Measurements from ENCODE around the gene GRAMD1B.
"Not testable (repeated sequence)": the region's sequence is repeated elsewhere in the genome, so short reads cannot be mapped to it uniquely, and the experiment has no call there.

GRAMD1B gene

DNA sequence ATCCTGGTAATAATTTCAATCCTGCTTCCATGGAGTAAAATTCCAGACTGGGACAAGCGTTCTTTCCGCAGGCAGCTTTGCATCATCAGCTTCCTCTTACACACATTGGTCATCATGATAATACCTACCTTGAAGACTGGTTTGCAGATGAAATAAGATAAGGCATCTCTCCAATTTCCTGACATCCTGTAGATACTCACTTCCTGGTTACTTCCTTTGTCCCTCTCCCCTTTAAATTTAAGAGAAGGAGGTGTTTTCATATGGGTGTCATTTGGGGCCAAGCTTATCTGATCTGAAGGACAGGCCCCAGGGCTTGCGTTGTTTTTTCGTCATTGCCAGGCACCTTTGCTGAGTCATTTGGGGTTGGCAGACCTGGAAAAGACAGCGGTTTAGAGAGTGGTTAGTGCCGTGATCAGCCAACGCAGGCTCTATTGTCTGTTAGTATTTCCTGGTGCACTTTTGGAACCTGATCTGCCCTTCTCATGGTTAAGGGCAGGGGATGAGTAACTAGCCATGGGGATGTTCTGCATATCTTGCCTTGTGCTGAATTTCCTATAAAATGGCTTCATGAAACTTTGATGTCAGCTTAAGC lies 24.1 kb downstream of the GRAMD1B start:
- TF ChIP-seq, protein P1, sequence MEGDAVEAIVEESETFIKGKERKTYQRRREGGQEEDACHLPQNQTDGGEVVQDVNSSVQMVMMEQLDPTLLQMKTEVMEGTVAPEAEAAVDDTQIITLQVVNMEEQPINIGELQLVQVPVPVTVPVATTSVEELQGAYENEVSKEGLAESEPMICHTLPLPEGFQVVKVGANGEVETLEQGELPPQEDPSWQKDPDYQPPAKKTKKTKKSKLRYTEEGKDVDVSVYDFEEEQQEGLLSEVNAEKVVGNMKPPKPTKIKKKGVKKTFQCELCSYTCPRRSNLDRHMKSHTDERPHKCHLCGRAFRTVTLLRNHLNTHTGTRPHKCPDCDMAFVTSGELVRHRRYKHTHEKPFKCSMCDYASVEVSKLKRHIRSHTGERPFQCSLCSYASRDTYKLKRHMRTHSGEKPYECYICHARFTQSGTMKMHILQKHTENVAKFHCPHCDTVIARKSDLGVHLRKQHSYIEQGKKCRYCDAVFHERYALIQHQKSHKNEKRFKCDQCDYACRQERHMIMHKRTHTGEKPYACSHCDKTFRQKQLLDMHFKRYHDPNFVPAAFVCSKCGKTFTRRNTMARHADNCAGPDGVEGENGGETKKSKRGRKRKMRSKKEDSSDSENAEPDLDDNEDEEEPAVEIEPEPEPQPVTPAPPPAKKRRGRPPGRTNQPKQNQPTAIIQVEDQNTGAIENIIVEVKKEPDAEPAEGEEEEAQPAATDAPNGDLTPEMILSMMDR (IDR thresholded peaks at IDR 0.05; ENCODE audit: low read depth, low read length, missing control alignments): no peak
- DNase-seq (ENCODE audit: low read depth): no peak
- H3K4me3 ChIP-seq (ENCODE audit: low read depth, low read length): no peak overlapping the region

DNA sequence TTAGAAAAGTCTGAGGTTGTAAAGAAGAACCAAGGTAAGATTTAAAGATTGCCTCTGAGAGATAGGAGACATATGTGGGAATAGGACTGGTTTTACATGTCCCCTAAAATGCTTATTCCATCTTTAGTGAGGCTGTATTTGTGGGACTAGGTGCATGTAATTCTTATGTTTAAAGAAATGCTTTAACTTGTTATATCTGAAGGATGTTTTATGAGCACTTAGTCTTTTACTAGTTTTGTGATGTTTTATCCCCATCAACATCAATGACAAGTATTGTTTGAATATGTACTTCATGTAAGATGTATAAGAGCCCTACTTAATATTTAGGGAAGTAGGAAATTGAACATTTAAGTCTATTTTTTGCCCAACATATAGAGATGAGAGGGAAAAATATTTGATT lies 24.7 kb downstream of the GRAMD1B start:
- no peak for DNase-seq (ENCODE audit: low read depth)
- no peak overlapping the region for H3K4me3 ChIP-seq (ENCODE audit: low read depth, low read length)
- TF ChIP-seq, protein P1 (IDR thresholded peaks at IDR 0.05; ENCODE audit: low read depth, low read length, missing control alignments): no peak

DNA sequence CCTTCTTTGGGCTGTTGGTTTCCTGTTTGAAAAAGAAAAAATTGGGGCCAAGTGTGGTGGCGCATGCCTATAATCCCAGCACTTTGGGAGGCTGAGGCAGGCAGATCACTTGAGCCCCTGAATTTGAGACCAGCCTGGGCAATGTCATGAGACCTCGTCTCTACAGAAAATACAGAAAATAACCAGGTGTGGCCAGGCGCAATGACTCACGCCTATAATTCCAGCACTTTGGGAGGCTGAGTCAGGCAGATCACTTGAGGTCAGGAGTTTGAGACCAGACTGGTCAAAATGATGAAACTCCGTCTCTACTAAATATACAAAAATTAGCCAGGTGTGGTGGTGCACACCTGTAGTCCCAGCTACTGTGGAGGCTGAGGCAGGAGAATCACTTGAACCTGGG lies 26.4 kb downstream of the GRAMD1B start:
- not testable (repeated sequence) for H3K4me3 ChIP-seq (ENCODE audit: low read depth, low read length); DNase-seq (ENCODE audit: low read depth)

DNA sequence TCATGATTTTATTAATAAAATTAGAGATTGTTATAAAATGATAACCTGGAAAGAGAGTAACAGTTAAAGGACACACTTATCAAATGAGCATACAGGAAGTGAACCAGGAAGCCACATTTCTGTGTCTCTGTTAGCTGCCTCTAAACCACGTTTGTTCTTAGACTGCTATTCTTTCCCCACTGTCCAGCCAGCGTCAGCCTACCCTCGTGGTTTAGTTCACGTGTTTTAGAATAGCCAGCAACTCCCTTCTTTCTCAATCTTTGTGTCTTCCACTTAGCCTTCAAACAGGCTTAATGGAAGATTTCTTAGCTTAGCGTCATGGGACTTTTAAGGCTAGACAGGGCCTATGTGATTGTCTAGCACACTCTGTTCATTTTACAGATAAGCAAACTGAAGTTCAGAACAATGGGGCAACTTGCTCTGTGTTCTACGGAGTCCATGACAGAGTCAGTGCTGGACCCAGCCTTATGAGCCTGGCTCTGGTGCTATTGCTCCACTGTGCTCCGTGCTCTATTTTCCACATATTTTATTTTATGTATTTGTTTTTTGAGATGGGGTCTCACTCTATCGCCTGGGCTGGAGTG lies 27.2 kb downstream of the GRAMD1B start:
- no peak for DNase-seq (ENCODE audit: low read depth)

DNA sequence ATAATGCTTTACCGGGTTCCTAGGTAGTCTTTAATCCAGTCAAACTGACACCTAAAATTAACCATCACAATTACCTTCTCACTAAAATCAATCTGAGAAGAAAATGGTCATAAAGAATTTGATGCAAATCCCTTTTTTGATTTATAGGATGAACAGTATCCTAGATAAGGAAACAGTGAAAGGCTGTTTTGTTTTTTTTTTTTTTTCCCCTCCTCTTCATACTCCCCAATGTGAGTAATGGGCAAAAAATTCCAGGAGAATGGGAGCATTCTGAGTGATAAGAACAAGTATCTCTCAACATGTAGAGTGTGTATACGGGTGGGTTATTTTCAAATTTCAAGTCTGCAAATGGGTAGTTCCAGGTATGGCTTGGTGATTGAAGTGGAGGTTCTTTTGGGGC lies 28.4 kb downstream of the GRAMD1B start:
- no peak for DNase-seq (ENCODE audit: low read depth)
- no peak overlapping the region for H3K4me3 ChIP-seq (ENCODE audit: low read depth, low read length)
- TF ChIP-seq, protein P1 (IDR thresholded peaks at IDR 0.05; ENCODE audit: low read depth, low read length, missing control alignments): no peak

More for the DNA sequence above, 27.2 kb downstream of the GRAMD1B start:
- TF ChIP-seq, protein P1 (IDR thresholded peaks at IDR 0.05; ENCODE audit: low read depth, low read length, missing control alignments): no peak
- H3K4me3 ChIP-seq (ENCODE audit: low read depth, low read length): no peak overlapping the region

DNA sequence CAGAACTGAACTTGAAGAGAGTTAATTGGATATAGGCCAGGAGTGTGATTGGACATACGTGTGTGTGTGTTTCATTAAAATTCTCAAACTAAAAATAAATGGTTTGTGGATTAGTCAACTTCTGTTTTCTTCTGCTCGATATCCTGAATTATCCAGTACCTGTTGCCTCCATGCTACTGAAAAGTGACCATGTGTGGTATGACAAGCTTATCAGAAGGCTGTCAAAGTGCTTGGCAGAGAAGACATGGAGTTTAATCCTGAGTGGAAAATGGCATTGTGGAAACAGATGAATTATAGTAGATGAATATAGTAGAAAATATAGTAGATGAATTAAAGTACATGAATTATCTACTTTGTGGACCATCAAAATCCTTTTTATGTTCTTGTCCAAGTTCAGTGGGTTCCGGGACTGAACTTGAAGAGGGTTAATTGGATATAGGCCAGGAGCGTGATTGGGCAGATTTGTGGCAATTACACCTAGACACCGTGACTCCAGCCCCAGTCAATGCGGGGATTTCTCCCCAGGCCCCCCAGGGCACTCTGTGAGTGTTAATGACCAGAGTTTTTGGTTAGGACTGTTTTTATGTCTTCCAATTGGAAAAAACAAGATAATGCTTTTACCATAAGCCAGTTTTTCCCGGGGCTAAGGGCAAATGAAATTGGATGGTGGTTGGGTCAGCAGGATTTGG lies 30.1 kb downstream of the GRAMD1B start:
- no peak overlapping the region for H3K4me3 ChIP-seq (ENCODE audit: low read depth, low read length)
- TF ChIP-seq, protein P1 (IDR thresholded peaks at IDR 0.05; ENCODE audit: low read depth, low read length, missing control alignments): no peak
- no peak for DNase-seq (ENCODE audit: low read depth)

DNA sequence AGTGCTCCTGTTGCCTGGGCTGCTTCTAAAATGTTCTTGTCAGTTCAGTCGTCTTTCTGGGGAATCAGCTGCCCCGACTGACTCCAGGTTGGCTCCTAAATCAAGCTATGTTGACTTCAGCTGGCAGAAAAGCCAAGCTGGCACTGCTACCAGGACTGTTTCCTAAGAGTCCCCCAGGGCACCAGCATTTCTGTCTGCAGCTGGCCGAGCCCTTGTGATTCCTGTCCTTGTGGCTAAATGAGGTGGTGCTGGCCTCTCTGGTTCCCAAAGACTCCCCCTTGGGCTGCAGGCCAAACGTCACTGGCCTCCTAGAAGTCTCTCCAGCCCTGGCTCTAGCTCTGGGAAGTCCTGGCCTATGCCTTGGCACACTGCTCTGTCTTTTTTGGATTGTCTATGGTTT lies 31.1 kb downstream of the GRAMD1B start:
- TF ChIP-seq, protein P1 (IDR thresholded peaks at IDR 0.05; ENCODE audit: low read depth, low read length, missing control alignments): no peak
- DNase-seq (ENCODE audit: low read depth): no peak

DNA sequence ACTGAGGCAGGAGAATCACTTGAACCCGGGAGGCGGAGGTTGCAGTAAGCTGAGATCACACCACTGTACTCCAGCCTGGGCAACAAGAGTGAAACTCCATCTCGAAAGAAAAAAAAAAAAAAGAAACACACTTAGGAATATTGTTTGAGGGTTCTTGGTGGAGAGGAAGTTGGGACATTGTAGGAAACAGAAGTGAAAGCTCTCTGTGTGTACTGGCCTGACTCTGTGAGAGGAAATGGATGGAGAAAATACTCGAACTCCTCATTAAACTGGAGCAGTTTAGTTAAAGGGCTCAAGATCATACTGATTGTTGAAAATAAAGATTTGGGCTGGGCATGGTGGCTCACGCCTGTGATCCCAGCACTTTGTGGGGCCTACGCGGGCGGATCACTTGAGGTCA lies 35.6 kb downstream of the GRAMD1B start:
- not testable (repeated sequence) for H3K4me3 ChIP-seq (ENCODE audit: low read depth, low read length); DNase-seq (ENCODE audit: low read depth)

More for the DNA sequence above, 31.1 kb downstream of the GRAMD1B start:
- no peak overlapping the region for H3K4me3 ChIP-seq (ENCODE audit: low read depth, low read length)

DNA sequence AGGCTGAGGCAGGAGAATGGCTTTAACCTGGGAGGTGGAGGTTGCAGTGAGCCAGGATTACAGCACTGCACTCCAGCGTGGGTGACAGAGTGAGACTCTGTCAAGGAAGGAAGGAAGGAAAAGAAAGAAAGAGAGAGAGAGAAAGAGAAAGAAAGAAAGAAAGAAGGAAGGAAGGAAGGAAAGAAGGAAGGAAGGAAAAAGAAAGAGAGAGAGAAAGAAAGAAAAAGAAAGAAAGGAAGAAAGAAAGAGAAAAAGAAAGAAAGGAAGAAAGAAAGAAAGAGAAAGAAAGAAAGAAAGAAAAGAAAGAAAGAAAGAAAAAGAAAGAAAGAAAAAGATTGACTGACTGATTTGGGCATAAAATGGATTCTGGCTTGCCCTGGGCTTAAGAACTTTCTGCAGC lies 36.1 kb downstream of the GRAMD1B start:
- DNase-seq (ENCODE audit: low read depth): not testable (repeated sequence)

More for the DNA sequence above, 36.1 kb downstream of the GRAMD1B start:
- not testable (repeated sequence) for H3K4me3 ChIP-seq (ENCODE audit: low read depth, low read length)
